Tibial artery (tissue), 4 donors: Measurements from ENCODE around the gene RAET1G.
"Not testable (repeated sequence)": the region's sequence is repeated elsewhere in the genome, so short reads cannot be mapped to it uniquely, and the experiment has no call there.

Source experiments
- DNase-seq, 2 donors: peaks; one replicate each; pipeline ENCODE4 v3.0.0-alpha.2; 2019
- H3K27ac ChIP-seq, 2 donors: fragments of 200-600 bp; sonication (generic) in 1 of 2; 1 replicate in 1 of 2; 2 replicates in 1 of 2; pipeline ENCODE4 v1.5.1; 2018 to 2019; ENCODE audit warnings: mild to moderate bottlenecking in 1 of 2
- H3K27me3 ChIP-seq, 2 donors: fragments of 200-600 bp; sonication (generic) in 1 of 2; one replicate each; pipeline versions ENCODE4 v1.5.1 to v1.6.0; 2016 to 2019
- H3K36me3 ChIP-seq, 3 donors: fragments of 200-600 bp; sonication (generic) in 2 of 3; one replicate each; pipeline ENCODE4 v1.5.1; 2016 to 2019; ENCODE audit warnings: mild to moderate bottlenecking in 2 of 3
- H3K4me1 ChIP-seq, 4 donors: fragments of 200-600 bp; sonication (generic) in 2 of 4; 1 replicate in 3 of 4; 2 replicates in 1 of 4; pipeline ENCODE4 v1.5.1; 2016 to 2019
- H3K4me3 ChIP-seq, 2 donors: fragments of 200-600 bp; sonication (generic) in 1 of 2; 1 replicate in 1 of 2; 2 replicates in 1 of 2; pipeline ENCODE4 v1.5.1; 2018 to 2019; ENCODE audit warnings: mild to moderate bottlenecking in 2 of 2
- H3K9me3 ChIP-seq, 3 donors: fragments of 200-600 bp; sonication (generic) in 1 of 3; one replicate each; pipeline ENCODE4 v1.5.1; 2016 to 2019
- CTCF ChIP-seq, 2 experiments: fragments of 200-600 bp in 1 of 2; fragments of 450-650 bp in 1 of 2; IDR thresholded peaks; one replicate each; pipeline ENCODE4 v1.5.1; 2017 to 2019; ENCODE audit warnings: antibody characterized with exemption in 2 of 2, mild to moderate bottlenecking in 1 of 2, moderate library complexity in 1 of 2
- intact Hi-C: fragments of 100-400 bp; cut with DNase I; formaldehyde crosslinking; loops from one replicate; pipeline ENCODE4 v1.15.0; 2023; ENCODE audit warnings: low total_unique reads

RAET1G gene

DNA sequence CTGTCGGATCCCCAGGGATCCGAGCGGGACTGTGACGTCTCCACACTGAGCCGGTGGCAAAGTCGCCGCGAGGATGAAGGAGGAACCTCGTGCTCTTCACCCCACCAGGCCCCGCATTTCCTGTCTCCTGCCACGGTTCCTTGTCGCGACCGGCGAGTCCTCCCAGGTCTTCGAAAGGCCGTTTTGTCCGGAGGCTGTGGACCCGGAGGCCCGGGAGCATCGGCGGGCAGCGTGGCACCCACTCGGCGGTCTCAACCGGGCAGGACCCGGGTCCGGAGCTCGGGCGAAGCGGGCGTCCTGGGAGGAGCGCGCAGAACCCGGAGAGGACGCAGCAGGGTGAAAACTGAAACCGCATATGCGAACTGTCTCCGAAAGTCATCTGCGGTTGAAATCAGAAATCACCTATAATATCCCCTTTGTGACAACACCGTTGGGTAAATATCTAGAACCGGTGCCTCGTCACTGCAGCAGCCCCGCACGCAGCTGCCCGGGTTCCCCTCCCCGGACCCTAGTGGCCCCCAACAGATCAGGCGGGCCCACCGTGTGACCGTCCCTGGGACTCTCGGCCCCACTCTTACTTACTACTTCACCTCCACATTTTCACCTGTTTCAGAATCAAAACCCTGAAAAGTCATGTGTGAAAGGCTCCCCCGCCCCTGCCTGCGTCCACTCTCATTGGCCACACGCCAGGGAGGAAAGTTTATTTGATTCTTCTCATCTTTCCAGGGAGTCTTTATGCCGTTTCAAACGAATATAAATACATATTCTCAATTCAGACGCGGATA, 15.8 kb upstream of the RAET1G start:
- H3K4me1 ChIP-seq: peaks cover 0 to 27% (median 25%) of the 10 kb centered on the region in 4 donors
- H3K27ac ChIP-seq: no peak overlapping the region
- DNase-seq: peak in 1 of 2 donors; percentile 63
- intact Hi-C loops: loop anchor here (2.0 kb wide), 1 partner anchor 24 kb away; the partner anchor contains the start of gene ULBP1
- peaks cover 19 to 89% of the 10 kb centered on the region in 2 donors for H3K27me3 ChIP-seq
- TF ChIP-seq CTCF (IDR thresholded peaks at IDR 0.05): no peak
- no peaks in the 10 kb centered on the region for H3K9me3 ChIP-seq
- H3K36me3 ChIP-seq: no peaks in the 10 kb centered on the region
- peak overlapping the region; percentile 4 to 51 for H3K4me3 ChIP-seq

DNA sequence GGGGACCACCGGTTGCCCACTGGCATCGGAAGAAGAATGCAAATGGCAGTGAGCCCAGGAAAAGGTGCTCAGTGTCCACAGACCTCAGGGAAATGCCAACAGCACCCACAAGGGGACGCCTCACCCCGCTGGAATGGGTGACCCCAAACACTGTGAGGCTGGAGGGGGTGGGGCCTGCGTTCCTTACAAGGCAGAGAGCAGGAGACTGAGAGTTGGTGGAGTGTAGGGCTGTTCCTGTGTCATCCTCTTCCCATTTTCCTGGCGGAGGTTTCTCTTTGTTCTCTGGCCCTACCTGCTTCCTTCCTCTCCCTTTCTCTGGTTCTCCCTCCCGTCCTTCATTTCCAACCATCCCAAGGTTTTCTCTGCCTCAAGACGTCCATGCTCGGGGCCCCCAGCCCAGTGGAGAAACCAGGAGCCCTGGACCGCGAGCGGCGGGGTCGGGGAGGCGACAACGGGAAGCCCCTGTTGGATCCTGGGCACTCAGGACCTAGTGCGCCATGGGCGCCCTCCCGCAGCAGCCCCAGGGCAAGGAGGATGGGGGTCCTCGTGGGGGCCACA, 15.2 kb upstream of the RAET1G start:
- not testable (repeated sequence) for H3K9me3 ChIP-seq, H3K36me3 ChIP-seq, H3K27ac ChIP-seq, DNase-seq
- peaks cover 0 to 27% (median 25%) of the 10 kb centered on the region in 4 donors for H3K4me1 ChIP-seq
- peaks cover 19 to 93% of the 10 kb centered on the region in 2 donors for H3K27me3 ChIP-seq
- intact Hi-C loops: loop anchor here (2.0 kb wide), 1 partner anchor 25 kb away; the partner anchor contains the start of gene ULBP1
- peak overlapping the region; percentile 4 to 51 for H3K4me3 ChIP-seq

DNA sequence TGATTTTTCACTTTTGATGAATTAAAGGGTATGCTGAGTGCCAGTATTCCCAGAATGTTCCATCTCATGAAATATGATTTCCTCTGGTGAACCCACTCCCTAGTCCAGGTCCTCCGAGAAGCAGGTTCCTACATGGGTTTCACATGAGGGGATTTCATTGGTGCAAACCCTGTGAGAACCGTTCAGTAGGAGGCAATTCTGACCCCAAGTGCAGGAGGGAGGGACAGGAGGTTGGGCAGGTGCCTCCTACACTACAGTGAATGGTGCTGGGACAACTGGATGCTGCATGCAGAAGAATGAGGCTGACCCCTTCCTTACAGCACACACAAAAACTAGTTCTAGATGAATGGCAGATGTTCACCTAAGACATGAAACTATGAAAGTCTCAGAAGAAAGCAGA, 13.8 kb upstream of the RAET1G start:
- no peaks in the 10 kb centered on the region for H3K36me3 ChIP-seq
- DNase-seq: no peak
- H3K4me3 ChIP-seq: no peak overlapping the region
- no peak overlapping the region for H3K27ac ChIP-seq
- TF ChIP-seq CTCF (IDR thresholded peaks at IDR 0.05): no peak
- peaks cover 19 to 90% of the 10 kb centered on the region in 2 donors for H3K27me3 ChIP-seq
- intact Hi-C loops: no loop called here
- peaks cover 0 to 21% (median 18%) of the 10 kb centered on the region in 4 donors for H3K4me1 ChIP-seq
- no peaks in the 10 kb centered on the region for H3K9me3 ChIP-seq

DNA sequence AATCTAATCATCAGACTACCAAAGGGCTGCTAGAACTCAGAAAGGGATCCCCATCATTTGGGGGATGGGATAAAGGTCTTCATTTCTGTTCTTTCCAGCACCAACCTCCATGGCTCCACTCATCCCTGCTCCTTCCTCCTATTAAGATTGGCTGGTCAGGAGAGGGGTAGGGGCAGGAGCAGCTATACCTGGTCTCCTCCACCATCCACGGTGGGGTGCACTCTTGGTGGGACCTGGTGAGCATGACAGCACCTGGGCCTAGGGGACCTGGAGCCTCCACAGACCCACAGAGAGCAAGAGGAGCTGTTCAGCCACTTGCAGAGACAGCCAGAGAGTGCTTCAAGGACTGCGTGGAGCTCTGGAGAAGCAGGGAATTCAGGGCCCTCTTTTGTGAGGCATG, 12.7 kb upstream of the RAET1G start:
- intact Hi-C loops: loop anchor here (1.0 kb wide), 1 partner anchor 82 kb away; no protein-coding TSS in a partner anchor
- peaks cover 19 to 89% of the 10 kb centered on the region in 2 donors for H3K27me3 ChIP-seq
- H3K4me3 ChIP-seq: no peak overlapping the region
- no peaks in the 10 kb centered on the region for H3K9me3 ChIP-seq
- no peak for DNase-seq
- TF ChIP-seq CTCF (IDR thresholded peaks at IDR 0.05): no peak
- no peaks in the 10 kb centered on the region for H3K36me3 ChIP-seq
- H3K4me1 ChIP-seq: peaks cover 0 to 11% (median 10%) of the 10 kb centered on the region in 4 donors
- no peak overlapping the region for H3K27ac ChIP-seq

DNA sequence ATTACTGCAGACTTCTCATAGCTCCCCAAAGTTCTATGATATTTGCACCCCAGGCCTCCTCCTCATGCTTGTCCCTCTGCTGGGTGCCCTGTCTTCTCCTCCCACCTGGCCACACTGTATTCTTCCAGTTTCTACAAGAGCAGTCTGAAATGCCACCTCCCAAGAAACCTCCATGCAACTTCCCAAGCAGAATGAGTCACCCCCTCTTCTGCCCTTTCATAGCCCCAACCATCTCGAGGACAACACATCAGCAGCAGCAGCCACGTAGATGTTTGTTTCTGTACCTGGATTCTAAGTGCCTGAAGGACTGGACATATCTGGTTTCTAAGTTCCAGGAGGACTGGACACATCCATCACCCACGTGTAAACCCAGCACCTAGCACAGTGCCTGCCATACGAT, 12.3 kb upstream of the RAET1G start:
- Histone ChIP-seq H3K4me1 (peaks cover 0 to 11% (median 10%) of the 10 kb centered on the region in 4 donors), H3K27ac (no peak overlapping the region), H3K27me3 (peaks cover 19 to 89% of the 10 kb centered on the region in 2 donors), H3K9me3 (no peaks in the 10 kb centered on the region), H3K36me3 (no peaks in the 10 kb centered on the region), H3K4me3 (no peak overlapping the region)
- DNase-seq: no peak
- intact Hi-C loops: loop anchor here (1.0 kb wide), 1 partner anchor 82 kb away; no protein-coding TSS in a partner anchor
- TF ChIP-seq CTCF (IDR thresholded peaks at IDR 0.05): no peak
